H1 (cell line): ENCODE results near the gene FMNL2. TPM values are rescaled to one million over a fixed set of nuclear protein-coding genes. Genes with fewer than 3 reads are reported as not detected.

Source experiments
- CHD7 ChIP-seq: fragments of 300-600 bp; sonication (generic); IDR thresholded peaks from 2 replicates; pipeline ENCODE4 v1.7.1; 2012; ENCODE audit warnings: low read length, moderate library complexity, mild to moderate bottlenecking, inconsistent platforms; ENCODE audit not compliant: insufficient replicate concordance
- JUN ChIP-seq: IDR thresholded peaks from 2 replicates; pipeline ENCODE4 v1.6.1; 2011; ENCODE audit warnings: low read depth, mild to moderate bottlenecking, improper control_type of control experiment, low read length
- NRF1 ChIP-seq: IDR thresholded peaks from 2 replicates; pipeline ENCODE4 v1.6.1; 2011; ENCODE audit warnings: mild to moderate bottlenecking, low read depth, low read length, improper control_type of control experiment
- POU5F1 ChIP-seq: IDR thresholded peaks from 2 replicates; pipeline ENCODE4 v1.6.1; 2011; ENCODE audit warnings: low read depth, mild to moderate bottlenecking, low read length, moderate library complexity
- RAD21 ChIP-seq, 2 experiments: IDR thresholded peaks in 1 of 2; conservative IDR thresholded peaks in 1 of 2; 2 replicates each; pipeline ENCODE4 v1.6.1; 2011; ENCODE audit warnings: low read depth in 2 of 2, low read length in 2 of 2, improper control_type of control experiment in 1 of 2, inconsistent platforms in 1 of 2, mild to moderate bottlenecking in 1 of 2, moderate library complexity in 1 of 2
- SAP30 ChIP-seq: fragments of 300-600 bp; sonication (generic); IDR thresholded peaks from 2 replicates; pipeline ENCODE4 v1.7.1; 2012; ENCODE audit warnings: low read length, moderate library complexity, mild to moderate bottlenecking, inconsistent platforms; ENCODE audit not compliant: insufficient read depth, insufficient replicate concordance
- polyA plus RNA-seq, 7 experiments: library from polyadenylated mRNA; depleted of rRNA in 3 of 7; stranded (reverse) in 5 of 7; unstranded in 2 of 7; fragments of >200 nt in 5 of 7; fragments of 200-250 nt in 2 of 7; gene quantifications; 1 replicate in 5 of 7; 2 replicates in 1 of 7; 4 replicates in 1 of 7; pipeline versions ENCODE4 v1.2.1 to v1.2.3, GENCODE V29; 2011 to 2013; ENCODE audit warnings: missing spikeins in 2 of 7, mixed read lengths in 2 of 7
- total RNA-seq: library from RNA; stranded (reverse); fragmentation: NEBNext Ultra II Directional; extraction: Animal tissue kit (Norgen Biotek cat#: 25700); gene quantifications from 2 replicates; pipeline ENCODE4 v1.2.1, GENCODE V29; 2021

The FMNL2 gene
- total and polyA plus RNA-seq, 2 of the 8 experiments (the other 6 are each of a cell fraction or from before 2014, with no cell fraction given) = 15.5 to 45.1 TPM

GRCh38 chr2:152556506-152556905, 221.5 kb downstream of the FMNL2 start (continued):
- TF ChIP-seq CHD7 = no peak
- TF ChIP-seq SAP30 = no peak
- TF ChIP-seq POU5F1 = no peak
- no peak for TF ChIP-seq NRF1
- TF ChIP-seq RAD21 (IDR thresholded peaks at IDR 0.05 in 1 of 2, conservative IDR thresholded peaks at IDR 0.05 in 1 of 2; ENCODE audit: low read depth in 2 of 2, low read length in 2 of 2) = no peak
- no peak for TF ChIP-seq JUN
